NCI-H748 (cell line): Measurements from ENCODE around the gene KIF23.
"Not testable (repeated sequence)": the region's sequence is repeated elsewhere in the genome, so short reads cannot be mapped to it uniquely, and the experiment has no call there.

Experiments used
- DNase-seq: peaks from one replicate; lab custom pipeline; 2025; ENCODE audit not compliant: unreplicated experiment; lab: John Stamatoyannopoulos, UW

The KIF23 gene

DNA sequence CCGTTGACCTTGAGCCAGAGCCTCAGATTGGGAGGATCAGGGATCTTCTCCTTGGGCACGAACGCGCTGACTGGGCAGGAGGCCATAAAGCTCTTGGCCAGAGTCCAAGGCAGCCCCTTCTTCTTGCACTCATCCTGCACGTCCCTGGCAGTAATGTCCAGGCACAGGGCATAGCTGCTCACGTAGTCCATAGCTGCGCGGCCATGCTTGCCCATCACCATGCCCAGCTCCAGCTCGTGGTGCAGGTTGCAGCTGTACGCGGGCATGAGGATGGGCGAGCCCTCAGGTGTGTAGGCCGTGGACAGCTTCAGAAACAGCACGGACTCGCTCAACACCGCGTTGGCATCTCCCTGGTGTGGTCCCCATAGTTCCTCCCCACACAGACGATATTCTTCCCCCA, 20.5 kb downstream of the KIF23 start:
- no peak for DNase-seq

DNA sequence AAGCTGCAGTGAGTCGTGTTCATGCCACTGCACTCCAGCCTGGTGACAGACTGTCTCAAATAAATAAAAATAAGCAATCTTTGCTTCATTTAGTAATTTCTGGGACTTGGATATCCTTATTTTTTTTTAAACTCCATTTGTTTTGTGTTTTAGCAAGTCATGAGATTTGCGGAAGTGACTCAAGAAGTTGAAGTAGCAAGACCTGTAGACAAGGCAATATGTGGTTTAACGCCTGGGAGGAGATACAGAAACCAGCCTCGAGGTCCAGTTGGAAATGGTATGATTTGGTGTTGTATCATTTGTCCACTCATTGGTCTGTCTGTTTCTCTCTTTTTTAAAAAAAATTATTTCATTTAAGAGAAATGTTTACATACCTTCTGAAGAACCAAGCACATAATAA, 21.8 kb downstream of the KIF23 start:
- no peak for DNase-seq

DNA sequence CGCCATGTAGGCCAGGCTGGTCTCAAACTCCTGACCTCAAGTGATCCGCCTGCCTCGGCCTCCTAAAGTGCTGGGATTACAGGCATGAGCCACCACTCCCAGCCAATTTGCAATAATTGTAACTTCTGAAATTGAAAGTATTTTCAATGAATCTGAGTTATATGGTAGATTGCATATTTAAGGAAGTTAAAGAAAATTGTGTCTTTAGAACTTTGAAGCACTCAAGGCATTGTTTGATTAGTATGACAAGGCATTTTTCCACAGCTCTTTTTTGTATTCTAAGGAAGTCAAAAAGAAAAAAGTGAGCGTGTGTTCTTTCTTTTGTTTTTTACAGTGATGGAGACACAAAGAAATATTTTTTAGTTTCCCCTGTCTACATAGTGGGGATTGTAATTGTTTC, 22.8 kb downstream of the KIF23 start:
- no peak for DNase-seq

DNA sequence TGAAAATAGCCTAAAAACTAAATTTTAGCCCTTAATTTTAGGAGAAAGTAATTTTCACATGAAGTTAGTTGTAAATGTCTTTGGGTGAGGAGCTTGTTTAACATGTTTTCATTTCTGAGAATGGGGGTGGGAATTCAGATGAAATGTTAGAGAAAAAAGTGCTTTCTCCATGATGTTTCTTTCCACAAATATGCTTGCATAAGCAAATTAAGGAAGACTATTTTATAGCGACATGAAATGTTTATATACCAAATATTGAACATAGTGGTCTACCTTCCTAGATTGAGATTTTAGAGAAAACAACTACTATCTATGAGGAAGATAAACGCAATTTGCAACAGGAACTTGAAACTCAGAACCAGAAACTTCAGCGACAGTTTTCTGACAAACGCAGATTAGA, 25.5 kb downstream of the KIF23 start:
- no peak for DNase-seq

DNA sequence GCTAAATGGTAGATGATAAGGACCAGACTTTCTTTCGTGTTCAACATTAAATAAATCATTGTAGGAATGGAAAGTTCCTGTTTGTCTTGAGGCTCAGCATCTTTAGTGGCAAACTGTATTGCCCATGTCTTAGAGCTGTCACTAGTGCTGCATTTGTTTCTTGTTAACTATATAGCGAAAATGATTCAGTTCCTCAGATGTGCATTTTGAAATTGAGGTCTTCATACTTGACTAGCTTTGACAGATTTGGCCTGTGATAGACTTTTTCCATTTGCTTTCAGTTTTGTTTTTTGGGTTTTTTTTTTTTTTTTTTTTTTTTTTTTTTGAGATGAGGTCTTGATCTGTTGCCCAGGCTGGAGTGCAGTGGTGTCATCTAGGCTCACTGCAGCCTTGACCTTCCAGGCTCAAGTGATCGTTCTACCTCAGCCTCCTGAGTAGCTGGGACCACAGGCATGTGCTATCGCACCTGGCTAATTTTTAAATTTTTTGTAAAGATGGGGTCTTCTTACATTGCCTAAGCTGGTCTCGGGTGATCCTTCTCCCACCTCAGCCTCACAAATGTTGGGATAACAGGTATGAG, 29.0 kb downstream of the KIF23 start:
- no peak for DNase-seq

DNA sequence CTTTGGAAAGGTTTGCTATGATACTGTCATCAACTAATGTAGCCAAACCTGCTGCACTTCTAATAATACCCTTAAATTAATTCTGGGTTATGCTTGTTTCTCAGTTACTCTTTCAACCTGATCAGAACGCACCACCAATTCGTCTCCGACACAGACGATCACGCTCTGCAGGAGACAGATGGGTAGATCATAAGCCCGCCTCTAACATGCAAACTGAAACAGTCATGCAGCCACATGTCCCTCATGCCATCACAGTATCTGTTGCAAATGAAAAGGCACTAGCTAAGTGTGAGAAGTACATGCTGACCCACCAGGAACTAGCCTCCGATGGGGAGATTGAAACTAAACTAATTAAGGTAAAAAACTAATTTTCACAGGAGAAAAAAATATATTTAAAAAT, 30.5 kb downstream of the KIF23 start:
- no peak for DNase-seq

DNA sequence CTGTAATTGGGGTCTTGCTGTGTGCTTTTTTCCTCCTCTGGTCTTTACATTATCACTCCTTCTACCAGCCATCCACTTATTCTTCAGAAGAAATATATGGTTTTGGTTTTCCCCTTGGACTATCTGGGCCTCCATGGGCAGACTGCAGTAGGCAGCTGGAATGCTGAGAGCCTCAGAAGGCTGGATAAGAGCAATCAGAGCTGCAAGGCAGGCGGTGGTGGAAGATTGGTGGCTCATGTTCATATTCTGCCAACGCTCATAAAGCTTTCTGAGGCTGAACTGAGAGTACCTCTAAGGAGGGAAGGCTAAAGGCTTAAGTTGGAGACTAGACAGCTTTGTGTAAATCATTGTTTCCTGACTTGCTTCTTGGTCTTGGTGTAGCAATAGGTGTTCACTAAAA, 32.8 kb downstream of the KIF23 start:
- no peak for DNase-seq

DNA sequence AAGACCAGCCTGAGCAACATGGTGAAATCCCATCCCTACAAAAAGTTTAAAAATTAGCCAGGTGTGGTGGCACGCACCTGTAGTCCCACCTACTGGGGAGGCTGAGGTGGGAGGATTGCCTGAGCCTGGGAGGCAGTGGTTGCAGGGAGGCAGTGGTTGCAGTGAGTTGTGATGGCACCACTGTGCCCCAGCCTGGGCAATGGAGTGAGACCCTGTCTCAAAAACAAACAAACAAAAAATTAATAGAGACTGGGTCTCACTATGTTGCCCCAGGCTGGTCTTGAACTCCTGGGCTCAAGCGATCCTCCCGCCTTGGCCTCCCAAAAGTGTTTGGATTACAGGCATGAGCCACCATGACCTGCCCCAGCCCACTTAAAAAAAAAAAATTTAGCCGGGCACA, 36.1 kb downstream of the KIF23 start:
- not testable (repeated sequence) for DNase-seq

DNA sequence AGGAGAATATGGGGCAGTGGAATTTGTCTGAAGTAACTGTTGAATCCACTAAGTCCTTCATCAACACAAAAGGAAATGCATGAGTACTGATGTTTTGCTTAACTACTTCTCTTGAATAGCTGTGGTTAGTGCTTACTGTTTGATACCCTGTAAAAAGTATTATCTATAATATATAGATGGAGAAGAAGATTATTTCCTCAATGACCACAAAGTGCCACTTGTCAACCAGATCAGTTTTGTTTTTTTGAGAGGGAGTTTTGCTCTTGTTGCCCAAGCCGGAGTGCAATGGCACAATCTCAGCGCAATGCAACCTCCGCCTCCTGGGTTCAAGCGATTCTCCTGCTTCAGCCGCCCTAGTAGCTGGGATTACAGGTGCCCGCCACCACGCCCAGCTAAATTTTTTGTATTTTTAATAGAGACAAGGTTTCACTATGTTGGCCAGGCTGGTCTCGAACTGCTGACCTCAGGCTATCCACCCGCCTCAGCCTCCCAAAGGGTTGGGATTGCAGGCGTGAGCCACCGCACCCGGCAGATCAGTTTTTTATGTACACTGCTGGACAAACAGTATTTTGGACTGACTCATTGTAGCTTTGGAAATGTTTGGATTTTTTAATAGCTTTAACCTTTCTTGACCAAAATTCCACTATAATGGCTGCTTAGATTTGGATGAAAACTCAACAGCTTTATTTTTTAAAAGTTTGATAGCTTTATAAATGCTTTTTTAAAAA, 37.0 kb downstream of the KIF23 start:
- no peak for DNase-seq

DNA sequence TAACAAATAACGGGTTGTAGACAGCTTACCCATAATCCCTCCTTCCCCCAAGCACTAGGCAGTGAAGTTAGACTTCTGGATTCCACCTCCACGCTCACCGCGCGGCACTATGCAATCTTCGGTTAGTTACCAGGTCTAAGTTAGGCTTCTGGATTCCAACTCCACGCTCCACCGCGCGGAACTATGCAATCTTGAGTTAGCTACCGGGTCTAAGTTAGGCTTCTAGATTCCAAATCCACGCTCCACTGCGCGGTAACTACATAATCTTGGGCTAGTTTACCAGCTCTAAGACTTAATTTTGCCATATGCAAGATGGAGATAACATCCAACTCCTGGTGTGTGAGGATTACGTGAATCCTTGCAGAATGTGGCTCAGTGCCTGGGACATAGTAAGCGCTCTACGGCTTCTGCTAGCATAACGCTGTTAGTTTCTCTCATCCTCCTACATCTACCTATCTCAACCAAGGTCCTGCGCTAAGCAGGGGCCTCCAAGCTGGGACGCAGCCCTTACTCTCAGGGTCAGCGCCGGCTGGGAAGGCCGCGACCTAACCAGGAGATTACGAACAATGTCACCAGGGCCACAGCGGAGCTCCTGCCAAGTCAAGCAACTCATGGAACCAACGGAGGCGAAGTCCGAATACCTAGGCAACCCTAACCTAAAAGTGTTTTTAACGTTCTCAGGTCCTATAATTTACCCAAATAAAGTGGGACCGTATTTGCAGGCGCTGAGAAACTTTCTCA, 38.0 kb downstream of the KIF23 start:
- DNase-seq: peak; percentile 74

DNA sequence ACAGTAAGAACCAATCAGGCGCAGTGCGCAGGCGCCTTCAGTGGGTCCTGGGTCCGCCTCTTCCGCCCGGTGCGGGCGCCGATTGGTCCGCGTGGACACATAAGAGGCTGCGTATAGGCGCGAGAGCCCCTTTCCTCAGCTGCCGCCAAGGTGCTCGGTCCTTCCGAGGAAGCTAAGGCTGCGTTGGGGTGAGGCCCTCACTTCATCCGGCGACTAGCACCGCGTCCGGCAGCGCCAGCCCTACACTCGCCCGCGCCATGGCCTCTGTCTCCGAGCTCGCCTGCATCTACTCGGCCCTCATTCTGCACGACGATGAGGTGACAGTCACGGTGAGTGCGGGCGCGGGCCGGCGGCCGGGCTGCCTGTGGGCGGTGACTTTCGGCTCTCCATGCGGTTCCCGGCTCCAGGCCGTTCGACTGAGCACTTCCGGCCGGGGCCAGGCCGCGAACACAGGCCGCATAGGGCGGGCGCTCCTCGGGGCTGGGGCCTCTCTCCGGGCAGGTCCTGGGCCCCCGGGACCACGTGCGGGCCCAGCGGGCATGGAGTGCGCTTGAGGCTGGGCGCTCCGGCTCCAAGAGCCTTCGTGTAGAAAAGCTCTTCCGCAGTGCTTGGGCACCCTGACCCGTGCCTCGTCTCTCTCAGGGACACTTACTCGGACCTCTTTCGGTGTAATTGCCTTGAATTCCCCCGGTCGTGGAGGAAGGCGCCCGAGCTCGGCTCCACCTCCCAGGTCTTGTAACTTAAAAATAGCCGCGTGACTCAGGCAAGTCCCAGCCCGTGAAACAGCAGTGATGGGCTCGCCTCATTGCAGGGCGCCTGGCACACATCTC, 38.8 kb downstream of the KIF23 start, which contains the start of gene RPLP1:
Gene RPLP1, plus strand, starts transcription at position 127 of the 830 bp plus-strand sequence. Its CDS starts 131 bp downstream, at position 258.
- peak; percentile 92 for DNase-seq

DNA sequence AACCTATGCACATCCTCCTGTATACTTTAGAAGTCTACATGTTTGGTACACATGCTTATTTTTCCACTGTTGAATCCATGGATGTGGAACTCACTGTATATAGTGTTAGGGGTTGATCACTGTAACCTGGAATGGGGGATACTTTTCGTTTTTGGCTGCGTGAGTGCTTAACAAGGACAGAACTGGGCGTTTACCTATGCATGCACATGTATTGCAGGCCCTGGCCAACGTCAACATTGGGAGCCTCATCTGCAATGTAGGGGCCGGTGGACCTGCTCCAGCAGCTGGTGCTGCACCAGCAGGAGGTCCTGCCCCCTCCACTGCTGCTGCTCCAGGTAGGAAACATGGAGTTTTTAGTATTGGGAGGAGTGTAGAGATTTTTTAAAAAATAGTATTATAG, 40.8 kb downstream of the KIF23 start:
- DNase-seq: no peak

DNA sequence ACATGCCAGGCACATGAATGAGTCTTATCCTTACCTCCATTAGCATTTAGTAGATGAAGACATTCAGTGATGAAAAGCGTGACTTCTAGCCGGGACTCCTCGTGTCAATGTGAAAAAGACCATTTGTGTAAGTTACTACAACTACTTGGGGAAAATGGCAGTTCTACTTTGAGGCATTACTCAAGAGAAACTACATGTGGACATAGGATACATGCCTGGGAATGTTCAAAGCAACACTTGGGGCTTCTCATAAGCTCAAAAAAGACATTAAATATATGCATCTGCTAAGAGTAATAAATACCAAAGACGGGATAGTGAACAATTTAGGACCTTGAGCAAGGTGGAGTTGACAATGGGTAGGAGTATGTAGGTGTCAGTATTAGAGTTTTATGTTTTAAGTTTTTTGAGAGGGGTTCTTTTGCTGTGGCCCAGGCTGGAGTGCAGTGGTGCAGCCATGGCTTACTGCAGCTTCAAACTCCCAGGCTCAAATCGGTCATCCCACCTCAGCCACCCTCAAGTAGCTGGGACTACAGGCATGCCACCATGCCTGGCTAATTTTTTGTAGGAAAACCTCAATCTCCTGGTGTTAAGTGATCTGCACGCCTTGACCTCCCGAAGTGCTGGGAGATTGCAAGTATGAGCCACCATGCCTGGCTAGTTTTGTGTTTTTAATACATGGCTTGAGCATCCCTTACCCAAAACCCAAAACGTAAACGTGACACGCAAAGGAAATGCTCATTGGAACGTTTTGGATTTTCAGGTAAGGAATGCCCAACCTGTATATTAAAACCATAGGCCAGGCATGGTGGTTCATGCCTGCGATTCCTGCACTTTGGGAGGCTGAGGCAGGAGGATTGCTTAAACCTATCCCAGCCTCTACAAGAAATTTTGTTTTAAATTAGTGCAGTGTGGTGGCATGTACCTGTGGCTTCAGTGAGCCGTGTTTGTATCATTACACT, 42.3 kb downstream of the KIF23 start:
- DNase-seq: no peak

DNA sequence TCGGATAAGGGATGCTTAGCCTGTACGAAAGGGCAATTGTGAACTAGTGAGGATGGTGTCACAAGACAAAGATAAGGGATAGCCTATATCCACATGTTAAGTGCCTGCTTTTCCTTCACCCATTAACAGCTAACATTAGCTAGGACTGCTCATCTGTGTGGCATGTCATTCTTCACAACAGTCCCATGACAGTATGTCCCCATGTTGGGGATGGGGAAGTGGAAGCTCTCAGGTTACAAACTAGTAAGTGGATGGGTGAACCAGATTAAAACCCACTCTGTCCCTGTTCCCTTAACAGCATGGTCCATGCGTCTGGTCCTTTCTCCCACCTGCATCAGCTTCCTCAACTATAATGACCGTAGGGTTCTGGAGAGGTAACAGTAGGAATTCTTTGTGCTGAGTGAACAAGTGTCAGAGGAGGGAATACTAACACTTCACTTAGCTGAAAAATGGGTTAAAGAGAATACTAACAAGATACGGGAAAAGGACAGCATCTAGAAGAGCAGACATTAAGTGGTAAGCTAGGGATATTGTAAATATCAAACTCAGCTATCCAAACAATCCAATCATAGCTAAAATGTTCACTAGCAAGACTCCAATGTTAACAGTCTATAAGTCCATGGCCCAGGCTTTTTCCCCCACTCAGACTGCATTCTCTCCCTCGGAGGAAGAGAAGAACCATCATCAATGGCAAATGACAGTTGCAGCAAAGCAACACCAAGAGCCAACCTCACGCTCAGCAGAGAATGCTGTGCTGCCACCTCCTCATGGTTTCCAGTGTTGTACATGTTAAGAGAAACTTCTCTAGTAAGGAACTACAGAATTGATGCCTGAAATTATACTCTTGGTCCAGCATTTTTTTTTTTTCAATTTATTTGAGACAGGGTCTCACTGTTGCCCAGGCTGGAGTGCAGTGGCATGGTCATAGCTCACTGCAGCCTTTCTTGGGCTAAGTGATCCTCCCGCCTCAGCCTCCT, 43.4 kb downstream of the KIF23 start:
- no peak for DNase-seq

DNA sequence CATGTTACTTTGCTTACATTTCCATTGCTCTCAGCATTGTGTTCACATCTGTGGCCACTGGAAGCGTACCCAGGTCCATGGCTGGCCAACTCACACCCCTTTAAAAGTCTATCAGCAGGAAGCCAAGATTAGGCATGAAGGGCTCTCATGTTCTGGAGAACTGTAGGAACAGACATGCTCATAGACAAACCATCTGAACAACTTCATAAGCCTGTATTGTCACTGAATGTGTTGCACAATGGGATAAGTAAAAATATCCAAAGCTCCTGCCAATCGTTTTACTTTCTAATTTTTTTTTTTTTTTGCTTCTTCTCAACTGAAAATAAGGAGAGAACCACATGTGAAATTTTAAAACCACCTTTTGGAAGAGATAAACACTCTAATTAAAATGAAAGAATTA, 44.9 kb downstream of the KIF23 start:
- DNase-seq: no peak

DNA sequence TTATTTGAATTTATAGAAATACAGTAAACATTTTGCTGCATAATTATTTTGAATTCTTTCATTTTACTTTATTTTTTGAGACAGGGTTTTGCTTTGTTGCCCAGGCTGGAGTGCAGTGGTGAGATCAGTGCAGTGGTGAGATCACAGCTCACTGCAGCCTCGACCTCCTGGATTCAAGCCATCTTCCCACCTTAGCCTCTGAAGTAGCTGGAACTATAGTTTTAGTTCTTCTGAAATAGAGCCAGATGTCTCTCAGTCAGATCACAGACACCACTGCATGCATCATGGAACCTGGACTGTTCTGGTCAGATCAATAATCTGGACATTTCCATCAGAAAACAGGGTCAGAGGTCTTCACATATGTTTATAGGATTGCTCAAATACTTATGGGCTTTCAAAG, 46.3 kb downstream of the KIF23 start:
- DNase-seq: no peak

DNA sequence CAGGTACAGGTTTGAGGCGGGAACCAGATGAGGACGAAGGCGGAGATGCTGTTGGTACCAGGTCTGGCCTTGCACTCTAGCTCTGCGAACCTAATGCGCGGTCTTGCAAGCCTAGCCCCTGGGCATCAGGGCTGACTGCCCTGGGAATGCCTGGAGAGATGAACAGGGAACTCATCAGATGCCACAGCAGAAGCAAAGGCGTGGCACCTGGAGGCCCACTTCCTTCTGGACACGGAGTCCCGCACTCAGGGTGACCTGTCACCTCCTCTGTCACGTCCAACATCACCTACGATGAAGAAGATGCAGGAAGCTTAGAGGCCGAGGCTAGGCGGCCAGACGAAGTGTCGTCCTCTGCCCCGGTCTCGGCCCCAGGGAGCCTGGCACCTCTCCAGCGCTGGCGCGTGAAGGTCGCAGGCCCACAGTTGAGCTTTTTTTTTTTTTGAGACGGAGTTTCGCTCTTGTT, 47.9 kb downstream of the KIF23 start:
- DNase-seq: peak; percentile 40

DNA sequence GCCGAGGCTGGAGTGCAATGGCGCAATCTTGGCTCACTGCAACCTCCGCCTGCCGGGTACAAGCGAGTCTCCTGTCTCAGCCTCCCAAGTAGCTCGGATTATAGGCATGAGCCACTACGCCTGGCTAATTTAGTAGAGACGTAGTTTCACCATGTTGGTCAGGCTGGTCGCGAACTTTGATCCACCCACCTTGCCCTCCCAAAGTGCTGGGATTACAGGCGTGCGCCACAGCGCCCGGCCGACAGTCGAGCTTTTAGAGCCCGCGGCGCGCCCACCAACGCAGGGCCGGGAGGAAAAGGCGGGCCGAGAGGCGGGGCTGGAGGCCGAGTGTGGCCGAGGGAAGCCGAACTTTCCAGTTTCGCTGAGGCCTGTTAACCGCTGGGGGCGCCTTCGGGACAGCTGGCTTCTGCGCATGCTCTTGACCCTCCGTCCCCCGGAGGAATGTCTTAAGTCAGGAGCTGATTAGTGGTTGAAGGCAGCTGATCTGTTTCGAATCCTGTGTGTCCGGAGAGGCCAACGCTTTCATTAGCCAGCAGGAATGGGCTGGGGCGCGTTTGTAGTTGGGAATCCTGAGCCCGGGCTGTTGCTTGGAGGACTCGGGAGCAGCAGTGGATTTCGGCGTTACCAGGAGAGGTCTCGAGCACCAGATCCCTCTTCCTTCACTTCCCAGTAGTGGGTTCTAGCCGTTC, 48.5 kb downstream of the KIF23 start:
- peak; percentile 91 for DNase-seq
